GM12874 (cell line): ENCODE data around the gene ARX.

Experiments used
- CTCF ChIP-seq: IDR thresholded peaks from 2 replicates; pipeline ENCODE4 v1.5.1; 2011; ENCODE audit warnings: low read depth, mild to moderate bottlenecking, control low read depth, low read length, moderate library complexity; ENCODE audit not compliant: insufficient read depth

ARX gene

GRCh38 chrX:24979081-24979480 is 36.7 kb downstream of the ARX start:
- no peak for TF ChIP-seq CTCF

- no peak for TF ChIP-seq CTCF
These were observed 46.0 kb downstream of the ARX start for GRCh38 chrX:24969812-24970211.

- no peak for TF ChIP-seq CTCF
These were observed 50.4 kb downstream of the ARX start for GRCh38 chrX:24965372-24965771.

GRCh38 chrX:24963823-24964222 is 51.9 kb downstream of the ARX start:
- no peak for TF ChIP-seq CTCF

- TF ChIP-seq CTCF = no peak
These were observed 54.0 kb downstream of the ARX start for GRCh38 chrX:24961809-24962208.

GRCh38 chrX:24956828-24957227 is 58.9 kb downstream of the ARX start:
- no peak for TF ChIP-seq CTCF

GRCh38 chrX:24955372-24955930 is 60.3 kb downstream of the ARX start:
- no peak for TF ChIP-seq CTCF
